GM19463 (cell line): Measurements from ENCODE around the gene TEC.
"Not testable (repeated sequence)": the region's sequence is repeated elsewhere in the genome, so short reads cannot be mapped to it uniquely, and the experiment has no call there.

ENCODE experiments used
- ATAC-seq: cut with Tn5 transposase; IDR thresholded peaks from one replicate; pipeline ENCODE4 v1.9.1; 2021; ENCODE audit warnings: mild to moderate bottlenecking, moderate library complexity; ENCODE audit not compliant: unreplicated experiment

Gene TEC

DNA sequence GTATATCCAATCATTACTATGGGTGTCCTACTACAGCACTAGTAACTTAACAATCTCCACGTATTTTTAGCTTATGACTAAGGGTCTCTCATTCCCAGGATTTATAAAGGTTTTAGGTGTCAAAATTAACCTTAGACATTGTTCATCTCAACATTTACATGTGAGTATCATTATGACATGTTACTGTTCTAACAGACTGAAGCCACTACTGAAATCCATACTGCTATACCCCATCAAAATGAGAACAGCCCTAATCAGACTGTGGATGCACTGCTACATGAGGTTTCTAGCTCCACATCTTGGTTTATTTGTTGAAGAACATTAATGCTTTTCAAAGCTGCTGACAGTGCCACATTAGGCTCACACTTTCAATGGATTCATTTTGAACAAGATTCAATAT lies 100.0 kb downstream of the TEC start:
- ATAC-seq: no peak

- peak; percentile 44 for ATAC-seq
Observed at GRCh38 chr4:48167538-48168263, 101.9 kb downstream of the TEC start.

GRCh38 chr4:48164561-48164960 lies 105.1 kb downstream of the TEC start:
- not testable (repeated sequence) for ATAC-seq

DNA sequence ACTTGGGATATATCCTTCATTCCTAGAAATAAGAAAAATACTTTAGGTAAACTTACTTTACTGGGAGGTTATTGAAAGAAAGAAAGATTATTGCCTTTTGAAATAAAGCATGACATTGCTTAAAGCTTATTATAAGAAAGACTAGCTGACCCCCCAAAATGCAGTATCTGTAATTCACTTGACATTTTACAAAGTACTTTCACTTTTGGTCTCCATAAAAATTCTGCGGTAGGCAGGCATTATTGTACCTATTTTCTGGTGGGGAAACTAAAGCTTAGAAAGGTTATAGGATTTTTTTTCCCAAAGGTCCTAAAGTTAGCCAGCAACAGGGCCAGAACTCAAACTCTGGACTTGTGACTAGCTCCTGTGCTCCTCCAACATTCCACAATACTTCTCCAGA lies 105.9 kb downstream of the TEC start:
- ATAC-seq: no peak

DNA sequence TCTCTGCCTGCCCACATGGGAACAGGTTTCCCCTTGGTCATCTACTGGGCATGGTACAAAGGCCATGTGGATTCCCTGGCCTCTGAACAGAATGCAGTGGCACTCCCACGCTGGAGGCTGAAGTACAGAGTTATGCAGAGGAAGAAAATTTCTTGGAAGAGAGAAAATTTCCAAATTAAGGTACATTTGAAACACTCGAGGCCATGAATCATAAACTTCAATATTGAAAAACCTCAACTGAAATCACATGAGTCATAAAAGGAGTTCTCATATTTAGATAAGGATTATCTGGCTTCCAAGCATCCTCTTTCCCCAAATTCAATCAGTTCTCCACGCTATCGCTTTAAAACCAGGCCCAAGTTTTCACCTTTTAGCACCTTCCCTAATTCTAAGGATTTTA lies 107.5 kb downstream of the TEC start:
- ATAC-seq: no peak

DNA sequence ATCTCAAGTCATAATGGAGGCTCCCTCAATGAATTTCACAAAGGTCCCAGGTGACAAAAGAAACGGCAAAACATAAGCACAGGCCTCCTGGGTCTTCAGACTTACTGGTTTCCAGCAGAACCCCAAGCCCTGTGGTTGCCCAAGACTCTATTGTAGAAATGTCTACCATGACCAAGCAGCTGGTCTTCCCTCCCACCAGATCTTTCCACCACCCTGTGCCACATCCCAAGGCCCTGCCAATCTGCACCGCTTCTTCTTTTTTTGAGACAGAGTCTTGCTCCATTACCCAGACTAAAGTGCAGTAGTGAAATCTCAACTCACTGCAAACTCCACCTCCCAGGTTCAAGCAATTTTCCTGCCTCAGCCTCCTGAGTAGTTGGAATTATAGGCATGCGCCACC lies 112.4 kb downstream of the TEC start:
- no peak for ATAC-seq

GRCh38 chr4:48156423-48156822 lies 113.2 kb downstream of the TEC start:
- ATAC-seq: no peak

DNA sequence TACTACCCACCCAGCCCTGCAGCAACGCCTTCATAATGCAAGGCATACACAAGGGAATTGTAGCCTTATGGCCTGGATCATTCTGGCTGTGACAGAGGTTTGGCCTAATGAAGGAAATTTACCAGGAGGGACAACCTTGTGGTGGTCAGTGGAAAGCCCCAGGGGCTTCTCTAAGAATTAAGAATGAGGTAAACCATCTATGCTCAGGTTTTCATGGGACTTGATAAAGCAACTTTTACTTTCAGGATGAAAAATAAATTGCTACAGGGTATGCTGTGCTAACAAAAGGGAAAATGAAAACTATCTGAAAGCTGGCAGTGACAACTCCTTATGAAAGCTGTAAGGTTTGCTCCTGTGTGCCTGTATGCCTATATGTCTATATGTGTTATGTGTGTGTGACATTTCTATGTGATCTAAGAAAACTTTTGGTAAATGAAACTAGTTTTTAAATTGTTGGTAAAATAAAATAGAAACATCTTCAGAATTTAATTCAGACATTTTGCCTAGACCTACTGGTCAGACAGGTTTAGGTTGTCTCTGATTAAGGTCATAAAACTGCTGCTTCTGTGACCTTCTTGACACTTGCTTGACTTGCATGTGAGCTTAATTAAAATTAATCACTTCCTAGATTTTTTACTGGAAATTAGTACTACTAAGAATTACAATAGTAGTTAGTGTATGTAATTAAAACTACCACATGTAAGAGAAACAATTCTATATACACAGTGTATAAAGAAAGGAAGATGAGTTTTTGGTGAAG lies 115.7 kb downstream of the TEC start:
- peak; percentile 66 for ATAC-seq

DNA sequence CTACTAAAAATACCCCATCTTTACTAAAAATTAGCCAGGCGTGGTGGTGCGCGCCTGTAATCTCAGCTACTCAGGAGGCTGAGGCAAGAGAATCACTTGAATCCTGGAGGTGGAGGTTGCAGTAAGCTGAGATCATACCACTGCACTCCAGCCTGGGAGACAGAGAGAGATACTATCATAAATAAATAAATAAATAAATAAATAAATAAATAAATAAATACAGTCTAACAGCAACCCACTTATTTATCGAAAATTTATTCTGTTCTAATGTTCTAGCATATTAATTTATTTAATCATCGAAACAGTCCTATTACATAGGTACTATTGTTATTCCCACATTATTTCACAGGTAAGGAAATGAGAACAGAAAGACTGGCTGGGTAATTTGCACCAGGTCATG lies 117.4 kb downstream of the TEC start:
- no peak for ATAC-seq

DNA sequence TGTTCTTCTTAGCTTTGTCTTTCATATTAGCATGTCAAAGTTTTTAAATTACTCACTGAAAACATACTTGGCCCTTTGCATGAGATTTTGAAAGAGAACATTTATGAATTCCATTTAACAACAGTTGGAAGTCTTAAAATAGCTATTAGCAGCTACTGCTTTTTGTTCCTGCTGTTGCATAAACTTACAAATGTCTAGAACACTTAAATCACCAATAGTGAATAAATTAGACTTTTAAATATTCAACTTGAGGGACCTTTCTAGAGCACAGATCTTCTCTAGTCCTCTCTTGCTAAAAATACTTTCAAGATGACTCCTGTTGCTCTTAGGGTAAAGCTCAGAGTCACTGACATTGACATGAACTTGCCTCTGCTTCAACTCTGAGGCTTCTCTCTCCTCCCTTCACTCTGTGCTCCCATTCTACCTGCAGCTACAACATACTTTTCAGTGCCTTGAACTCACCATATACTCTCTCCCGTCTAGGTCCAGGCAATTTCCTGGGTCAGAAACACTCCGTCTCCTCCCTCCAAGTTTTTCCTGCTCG lies 119.7 kb downstream of the TEC start:
- no peak for ATAC-seq

GRCh38 chr4:48147621-48148020 lies 122.0 kb downstream of the TEC start:
- no peak for ATAC-seq

GRCh38 chr4:48141048-48141447 lies 128.6 kb downstream of the TEC start:
- no peak for ATAC-seq

DNA sequence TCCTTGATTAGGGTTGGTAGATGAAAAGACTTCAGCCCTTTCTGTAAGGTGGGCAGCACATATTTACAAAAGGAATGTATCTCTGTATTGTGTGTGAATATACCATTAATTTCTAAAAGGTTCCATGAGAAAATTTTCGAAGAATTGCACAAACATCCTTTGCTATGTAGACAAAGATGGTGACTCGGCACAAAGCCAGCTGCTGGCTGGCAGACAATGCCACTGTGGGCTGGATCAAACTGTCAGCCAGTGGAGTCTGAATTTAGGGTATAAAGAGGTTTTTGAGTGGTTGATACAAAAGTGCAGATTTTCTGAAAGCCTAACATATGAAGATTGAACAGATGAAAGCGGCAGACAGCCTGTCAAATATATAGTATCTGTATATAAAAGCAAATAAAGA lies 129.9 kb downstream of the TEC start:
- no peak for ATAC-seq

DNA sequence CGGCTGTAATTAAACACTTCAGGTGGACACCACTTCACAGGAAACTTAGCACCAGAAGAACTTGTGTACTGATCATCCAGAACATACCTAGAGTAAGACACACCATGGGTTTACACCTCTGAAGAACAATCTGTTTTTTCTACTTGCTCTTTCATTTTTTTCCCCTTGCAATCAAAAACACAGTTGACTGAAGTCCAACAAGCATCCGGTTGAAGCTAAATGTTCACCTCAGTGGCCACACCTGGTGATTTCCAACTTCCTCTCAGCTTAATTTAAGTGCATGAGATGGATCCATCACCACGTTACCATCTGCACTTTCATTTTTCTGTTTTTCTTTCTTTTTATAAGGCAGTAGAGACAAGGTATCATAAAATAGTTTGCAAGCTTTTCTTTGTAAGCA lies 130.7 kb downstream of the TEC start:
- ATAC-seq: peak; percentile 80

GRCh38 chr4:48138511-48138910 lies 131.1 kb downstream of the TEC start:
- no peak for ATAC-seq

GRCh38 chr4:48137846-48138245 lies 131.8 kb downstream of the TEC start:
- ATAC-seq: no peak

DNA sequence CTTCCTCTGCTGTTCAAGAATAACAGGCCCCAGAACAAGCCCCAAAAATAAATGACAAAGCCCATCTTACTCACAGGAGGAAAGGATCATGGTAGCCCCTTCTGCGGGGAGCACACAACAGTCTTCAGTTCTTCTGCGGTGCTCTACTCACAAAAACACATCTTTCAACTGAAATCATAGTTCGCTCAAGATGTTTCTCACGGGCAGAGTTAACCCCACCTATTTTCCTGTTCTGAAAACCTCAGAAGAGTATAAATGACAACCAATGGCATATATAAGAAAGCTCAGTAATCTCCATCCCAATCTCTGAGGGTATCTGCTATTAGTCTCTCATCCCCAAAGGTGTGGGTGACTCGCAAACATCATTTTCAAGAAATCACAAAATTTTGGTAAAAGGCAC lies 135.6 kb downstream of the TEC start, which contains the start of gene TXK:
Gene TXK, minus strand, starts transcription at position 170 of the 400 bp plus-strand sequence. Its CDS starts 80 bp downstream, at position 90.
- no peak for ATAC-seq

DNA sequence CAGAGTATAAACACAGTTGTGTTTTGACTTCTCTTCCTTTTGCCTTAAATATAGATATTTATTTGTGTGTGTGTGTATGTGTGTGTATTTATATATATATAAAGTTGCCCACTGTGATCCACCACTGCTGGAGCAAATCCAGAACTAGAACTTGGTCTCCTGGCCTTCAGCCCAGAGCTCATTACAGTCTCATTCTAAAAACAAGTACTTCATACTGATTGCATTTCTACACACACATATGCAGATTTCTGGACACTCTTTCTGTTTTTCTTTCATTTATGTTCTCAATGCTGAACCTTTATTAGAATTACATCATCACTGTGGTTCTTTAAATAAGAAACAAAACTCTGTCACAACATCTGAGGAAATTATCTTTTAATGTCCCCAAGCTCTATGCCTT lies 136.0 kb downstream of the TEC start:
- ATAC-seq: no peak

- ATAC-seq: no peak
Observed at GRCh38 chr4:48131736-48132135, 137.9 kb downstream of the TEC start.

DNA sequence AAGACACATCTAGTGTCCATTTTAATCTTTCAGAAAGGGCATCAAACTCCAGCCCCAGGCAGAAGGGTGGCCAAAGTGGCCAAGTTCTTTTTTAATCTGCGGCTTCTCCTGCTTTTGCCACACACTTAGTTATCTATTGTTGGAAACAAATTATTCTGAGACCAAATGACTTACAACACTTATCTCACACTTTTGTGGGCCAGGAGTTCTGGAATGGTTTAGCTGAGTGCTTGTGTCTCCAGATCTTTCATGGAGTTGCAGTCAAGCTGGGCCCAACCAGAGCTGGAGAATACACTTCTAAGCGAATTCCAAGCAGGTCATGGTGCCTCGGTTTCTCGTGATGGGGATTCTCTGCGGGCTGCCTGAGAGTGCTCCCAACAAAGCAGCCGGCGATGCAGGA lies 139.5 kb downstream of the TEC start:
- ATAC-seq: no peak

GRCh38 chr4:48129307-48130014 lies 140.2 kb downstream of the TEC start:
- ATAC-seq: no peak
